Left ventricle myocardium superior (tissue), 1 donor: Measurements from ENCODE around the gene TARS3. TPM values are rescaled to one million over a fixed set of nuclear protein-coding genes. Genes with fewer than 3 reads are reported as not detected.
A peak's percentile ranks its signal among the peaks of the same experiment; 100 is the strongest.
"Not testable (repeated sequence)": the region's sequence is repeated elsewhere in the genome, so short reads cannot be mapped to it uniquely, and the experiment has no call there.

Source experiments
- ATAC-seq: fragments of 200-7000 bp; cut with Tn5 transposase; one replicate; pipeline ENCODE4 v1.9.1; 2020; ENCODE audit warnings: mild to moderate bottlenecking, moderate library complexity
- DNase-seq: peaks from one replicate; pipeline ENCODE4 v3.0.0-alpha.2; 2020
- intact Hi-C: fragments of 100-400 bp; cut with micrococcal nuclease; formaldehyde crosslinking; loops from one replicate; pipeline ENCODE4 v1.11.0; 2022
- long read RNA-seq: library from polyadenylated mRNA; unstranded; transcript quantifications from one replicate; pipeline ENCODE4 v2.0.0, GENCODE V29; 2021
- total RNA-seq: library from RNA; stranded (reverse); fragmentation: NEBNext Ultra II Directional; extraction: Animal tissue kit (Norgen Biotek cat#: 25700); gene quantifications from one replicate; pipeline ENCODE4 v1.2.1, GENCODE V29; 2021
- donor health status: DM: no; HTN: yes; CAD: no; lungs with severe emphysema.

The TARS3 gene
- 35.0 TPM for total RNA-seq
- long read RNA-seq, transcript TARSL2-201 (19 exons, 3,610 nt): major isoform, 82 of 117 reads
- long read RNA-seq, partial matches to known transcripts: 25 of 117 reads
- long read RNA-seq, other reads (novel, unspliced or antisense): 8 of 117 reads

GRCh38 chr15:101723874-101724674 is at the start of gene TARS3:
TARS3 (minus strand) TSS chr15:101724473; CDS start chr15:101724387, 86 bp downstream.
- intact Hi-C loops: no loop called here
- DNase-seq (peak; percentile 98), ATAC-seq (peak; percentile 99)

- DNase-seq (no peak), ATAC-seq (no peak)
- intact Hi-C loops: no loop called here
These were observed 49.3 kb upstream of the TARS3 start for GRCh38 chr15:101773496-101774100.

GRCh38 chr15:101772921-101773320 is 48.6 kb upstream of the TARS3 start:
- intact Hi-C loops: no loop called here
- ATAC-seq (no peak), DNase-seq (no peak)

GRCh38 chr15:101767083-101767640 is 42.9 kb upstream of the TARS3 start:
- DNase-seq, ATAC-seq, intact Hi-C loops: not testable (repeated sequence)

- ATAC-seq: peak; percentile 30
- intact Hi-C loops: no loop called here
- no peak for DNase-seq
These were observed 41.6 kb upstream of the TARS3 start for GRCh38 chr15:101765772-101766456.

- ATAC-seq: not testable (repeated sequence)
These were observed 41.0 kb upstream of the TARS3 start for GRCh38 chr15:101765340-101765671.

GRCh38 chr15:101764669-101765339 is 40.5 kb upstream of the TARS3 start:
- DNase-seq: peak; percentile 52
- intact Hi-C loops: not testable (repeated sequence)

More at GRCh38 chr15:101765340-101765671, 41.0 kb upstream of the TARS3 start:
- intact Hi-C loops, DNase-seq: not testable (repeated sequence)

GRCh38 chr15:101746716-101747082 is 22.4 kb upstream of the TARS3 start:
- DNase-seq, intact Hi-C loops: not testable (repeated sequence)
- ATAC-seq: peak; percentile 39

More at GRCh38 chr15:101764669-101765339, 40.5 kb upstream of the TARS3 start:
- peak; percentile 99 for ATAC-seq

GRCh38 chr15:101734837-101735236 is 10.6 kb upstream of the TARS3 start:
- intact Hi-C loops, ATAC-seq, DNase-seq: not testable (repeated sequence)

GRCh38 chr15:101733545-101733944 is 9.3 kb upstream of the TARS3 start:
- no peak for ATAC-seq
- intact Hi-C loops: no loop called here
- no peak for DNase-seq

GRCh38 chr15:101732772-101733171 is 8.5 kb upstream of the TARS3 start:
- DNase-seq (no peak), ATAC-seq (no peak)
- intact Hi-C loops: no loop called here

GRCh38 chr15:101731746-101732145 is 7.5 kb upstream of the TARS3 start:
- no peak for ATAC-seq
- DNase-seq: no peak
- intact Hi-C loops: no loop called here

- intact Hi-C loops: no loop called here
- DNase-seq (no peak), ATAC-seq (no peak)
These were observed 2.9 kb upstream of the TARS3 start for GRCh38 chr15:101727186-101727585.

- no peak for DNase-seq
- no peak for ATAC-seq
- intact Hi-C loops: no loop called here
These were observed 800 bp upstream of the TARS3 start for GRCh38 chr15:101725073-101725472.

GRCh38 chr15:101724675-101725005 is 367 bp upstream of the TARS3 start:
- intact Hi-C loops: no loop called here
- ATAC-seq (no peak), DNase-seq (no peak)

- intact Hi-C loops: no loop called here
- no peak for ATAC-seq
- no peak for DNase-seq
These were observed 951 bp downstream of the TARS3 start for GRCh38 chr15:101723171-101723873.

- DNase-seq (no peak), ATAC-seq (no peak)
- intact Hi-C loops: no loop called here
These were observed 5.4 kb downstream of the TARS3 start for GRCh38 chr15:101718896-101719295.

- peak; percentile 13 for ATAC-seq
- intact Hi-C loops: no loop called here
- DNase-seq: no peak
These were observed 12.2 kb downstream of the TARS3 start for GRCh38 chr15:101712078-101712477.

GRCh38 chr15:101710806-101711205 is 13.5 kb downstream of the TARS3 start:
- no peak for DNase-seq
- ATAC-seq: peak; percentile 82
- intact Hi-C loops: no loop called here
